MCF 10A (cell line): Measurements from ENCODE around the gene UPP1. TPM values are rescaled to one million over a fixed set of nuclear protein-coding genes. Genes with fewer than 3 reads are reported as not detected.

Experiments used
- BruUV-seq: library from RNA; stranded (reverse); fragments of 400-500 nt; replicated peaks from 2 replicates; lab custom pipeline; 2021; lab: Mats Ljungman, UMichigan
- CTCF ChIA-PET: fragments of 300-600 bp; sonication (Branson Sonifier 250); formaldehyde crosslinking; extraction: SDS; loops from one replicate; lab custom pipeline; 2021; ENCODE audit warnings: antibody characterized with exemption, inconsistent platforms; lab: Yijun Ruan, JAX
- POLR2A ChIA-PET: fragments of 300-600, 350-650 bp; sonication (Branson Sonifier 250); formaldehyde crosslinking; extraction: SDS; loops from one replicate; lab custom pipeline; 2020; ENCODE audit warnings: antibody characterized with exemption, inconsistent platforms; lab: Yijun Ruan, JAX
- DNase-seq: peaks from one replicate; pipeline ENCODE4 v3.0.0-alpha.2; 2018; ENCODE audit not compliant: unreplicated experiment
- H3K27ac Mint-ChIP-seq: one replicate; pipeline ENCODE4 v1.8.0; 2022; ENCODE audit warnings: mild to moderate bottlenecking, low read depth, mixed read lengths; ENCODE audit not compliant: unreplicated experiment
- H3K27me3 Mint-ChIP-seq: one replicate; pipeline ENCODE4 v1.8.0; 2022; ENCODE audit warnings: mixed read lengths; ENCODE audit not compliant: insufficient read depth, unreplicated experiment
- H3K36me3 Mint-ChIP-seq: one replicate; pipeline ENCODE4 v1.8.0; 2022; ENCODE audit warnings: mild to moderate bottlenecking, moderate library complexity, mixed read lengths; ENCODE audit not compliant: insufficient read depth, unreplicated experiment
- H3K4me1 Mint-ChIP-seq: one replicate; pipeline ENCODE4 v1.8.0; 2022; ENCODE audit warnings: mixed read lengths; ENCODE audit not compliant: insufficient read depth, unreplicated experiment
- H3K4me3 Mint-ChIP-seq: one replicate; pipeline ENCODE4 v1.8.0; 2022; ENCODE audit warnings: mild to moderate bottlenecking, moderate library complexity, mixed read lengths; ENCODE audit not compliant: unreplicated experiment
- H3K9me3 Mint-ChIP-seq: one replicate; pipeline ENCODE4 v1.8.0; 2022; ENCODE audit warnings: mixed read lengths; ENCODE audit not compliant: unreplicated experiment
- CTCF ChIP-seq: fragments of 200-600 bp; IDR thresholded peaks from one replicate; pipeline ENCODE4 v1.8.0; 2022; ENCODE audit warnings: antibody characterized with exemption, mild to moderate bottlenecking; ENCODE audit not compliant: unreplicated experiment
- intact Hi-C: fragments of 100-400 bp; cut with micrococcal nuclease; formaldehyde crosslinking; loops from 2 replicates; pipeline ENCODE4 v1.14.1; 2022
- total RNA-seq: library from RNA; stranded (reverse); gene quantifications from 2 replicates; pipeline ENCODE4 v1.2.3, GENCODE V29; 2022

UPP1 gene
- total RNA-seq, 1 experiment from 2014 or later, result 602 TPM

GRCh38 chr7:48107926-48108472 is 18.9 kb downstream of the UPP1 start:
- CTCF ChIA-PET, result interaction anchor here (1.0 to 16.0 kb wide), 5 partner anchors 12 to 159 kb away, joined by 3 to 314 read pairs (median 23); partner anchors contain the start of gene PKD1L1

GRCh38 chr7:48108959-48109847 is 20.1 kb downstream of the UPP1 start:
- peaks cover 35% of the 10 kb centered on the region for H3K36me3 Mint-ChIP-seq
- no TSS peak for BruUV-seq
- intact Hi-C loops, result no loop called here

More at GRCh38 chr7:48107926-48108472, 18.9 kb downstream of the UPP1 start:
- Mint-ChIP-seq H3K27me3 (no peaks in the 10 kb centered on the region), H3K9me3 (no peaks in the 10 kb centered on the region), H3K4me1 (peaks cover 9% of the 10 kb centered on the region), H3K27ac (peak overlapping the region; percentile 53), H3K4me3 (no peak overlapping the region), H3K36me3 (peaks cover 42% of the 10 kb centered on the region)
- no peak for DNase-seq
- intact Hi-C loops, result no loop called here
- no TSS peak for BruUV-seq
- TF ChIP-seq CTCF, result no peak
- POLR2A ChIA-PET, result interaction anchor here (0.7 to 0.9 kb wide), 2 partner anchors 13 to 64 kb away, joined by 3 read pairs; partner anchors contain the start of gene ABCA13

GRCh38 chr7:48109848-48110663 is 21.0 kb downstream of the UPP1 start:
- H3K4me1 Mint-ChIP-seq, result peaks cover 22% of the 10 kb centered on the region
- no peak overlapping the region for H3K4me3 Mint-ChIP-seq
- intact Hi-C loops, result loop anchor here (1.0 to 2.0 kb wide), 5 partner anchors 44 to 165 kb away; partner anchors contain the start of genes C7orf57 and HUS1
- DNase-seq, result peak; percentile 78
- peaks cover 35% of the 10 kb centered on the region for H3K36me3 Mint-ChIP-seq
- ChIA-PET CTCF (interaction anchor here (0.6 to 16.0 kb wide), 54 partner anchors 10 to 844 kb away, joined by 3 to 314 read pairs (median 6); partner anchors contain the start of gene PKD1L1), POLR2A (interaction anchor here (0.5 to 3.2 kb wide), 10 partner anchors 18 to 1742 kb away, joined by 3 to 18 read pairs (median 4); partner anchors contain the start of gene UPP1)
- H3K9me3 Mint-ChIP-seq, result no peaks in the 10 kb centered on the region
- H3K27me3 Mint-ChIP-seq, result no peaks in the 10 kb centered on the region
- BruUV-seq, result TSS peak; percentile 8
- peak; percentile 97 for TF ChIP-seq CTCF
- no peak overlapping the region for H3K27ac Mint-ChIP-seq

More at GRCh38 chr7:48108959-48109847, 20.1 kb downstream of the UPP1 start:
- no peak overlapping the region for H3K4me3 Mint-ChIP-seq
- H3K27ac Mint-ChIP-seq, result no peak overlapping the region
- peaks cover 15% of the 10 kb centered on the region for H3K4me1 Mint-ChIP-seq
- H3K27me3 Mint-ChIP-seq, result no peaks in the 10 kb centered on the region
- no peak for DNase-seq
- TF ChIP-seq CTCF, result no peak
- CTCF ChIA-PET, result interaction anchor here (0.5 to 16.0 kb wide), 28 partner anchors 9 to 1410 kb away, joined by 3 to 314 read pairs (median 8); partner anchors contain the start of gene PKD1L1
- POLR2A ChIA-PET, result interaction anchor here (0.5 to 3.2 kb wide), 11 partner anchors 15 to 1743 kb away, joined by 3 to 18 read pairs (median 4); partner anchors contain the start of gene UPP1
- H3K9me3 Mint-ChIP-seq, result no peaks in the 10 kb centered on the region
